Dedifferentiated amniotic fluid mesenchymal stem cell (primary cell): ENCODE data around the gene MAP2K1.
"Not testable (repeated sequence)": the region's sequence is repeated elsewhere in the genome, so short reads cannot be mapped to it uniquely, and the experiment has no call there.

Experiments used
- DNase-seq: peaks from one replicate; pipeline ENCODE4 v3.0.0-alpha.2; 2016; ENCODE audit errors: extremely low spot score

Gene MAP2K1

GRCh38 chr15:66393037-66393436 is 6.3 kb downstream of the MAP2K1 start:
- DNase-seq = not testable (repeated sequence)

DNA sequence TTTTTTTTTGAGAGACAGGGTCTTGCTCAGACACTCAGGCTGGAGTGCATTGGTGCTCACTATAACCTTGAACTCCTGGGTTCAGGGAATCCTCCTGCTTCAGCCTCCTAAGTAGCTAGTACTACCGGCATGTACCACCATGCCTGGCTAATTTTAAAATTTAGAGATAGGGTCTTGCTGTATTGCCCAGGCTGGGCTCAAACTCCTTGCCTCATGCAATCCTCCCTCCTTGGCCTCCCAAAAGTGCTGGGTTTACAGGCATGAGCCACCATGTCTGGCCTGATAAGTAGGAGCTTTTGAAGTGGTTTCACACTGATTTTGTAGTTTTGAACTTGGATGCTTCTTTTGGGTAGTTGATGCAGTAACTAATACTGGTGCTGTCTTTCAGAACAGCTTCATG is 7.8 kb downstream of the MAP2K1 start:
- no peak for DNase-seq

DNA sequence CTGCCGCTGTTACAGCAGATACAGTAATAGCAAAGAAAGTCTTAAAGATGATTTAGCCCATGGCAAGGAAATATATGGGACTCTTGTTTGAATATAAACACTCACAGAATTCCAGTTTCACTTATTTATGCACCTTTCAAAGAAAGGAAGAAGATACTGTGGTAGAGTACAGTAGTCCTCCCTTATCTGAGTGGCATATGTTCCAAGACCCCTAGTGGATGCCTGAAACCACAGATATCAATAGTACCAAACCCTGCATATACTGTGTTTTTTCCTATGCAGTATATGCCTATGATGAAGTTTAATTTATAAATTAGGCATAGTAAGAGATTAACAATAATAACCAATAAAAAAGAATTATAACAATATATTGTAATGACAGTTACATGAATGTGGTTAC is 8.2 kb downstream of the MAP2K1 start:
- no peak for DNase-seq

- DNase-seq = no peak
Measured at GRCh38 chr15:66399276-66399675, 12.6 kb downstream of the MAP2K1 start.

- no peak for DNase-seq
Measured at GRCh38 chr15:66400351-66400774, 13.7 kb downstream of the MAP2K1 start.

DNA sequence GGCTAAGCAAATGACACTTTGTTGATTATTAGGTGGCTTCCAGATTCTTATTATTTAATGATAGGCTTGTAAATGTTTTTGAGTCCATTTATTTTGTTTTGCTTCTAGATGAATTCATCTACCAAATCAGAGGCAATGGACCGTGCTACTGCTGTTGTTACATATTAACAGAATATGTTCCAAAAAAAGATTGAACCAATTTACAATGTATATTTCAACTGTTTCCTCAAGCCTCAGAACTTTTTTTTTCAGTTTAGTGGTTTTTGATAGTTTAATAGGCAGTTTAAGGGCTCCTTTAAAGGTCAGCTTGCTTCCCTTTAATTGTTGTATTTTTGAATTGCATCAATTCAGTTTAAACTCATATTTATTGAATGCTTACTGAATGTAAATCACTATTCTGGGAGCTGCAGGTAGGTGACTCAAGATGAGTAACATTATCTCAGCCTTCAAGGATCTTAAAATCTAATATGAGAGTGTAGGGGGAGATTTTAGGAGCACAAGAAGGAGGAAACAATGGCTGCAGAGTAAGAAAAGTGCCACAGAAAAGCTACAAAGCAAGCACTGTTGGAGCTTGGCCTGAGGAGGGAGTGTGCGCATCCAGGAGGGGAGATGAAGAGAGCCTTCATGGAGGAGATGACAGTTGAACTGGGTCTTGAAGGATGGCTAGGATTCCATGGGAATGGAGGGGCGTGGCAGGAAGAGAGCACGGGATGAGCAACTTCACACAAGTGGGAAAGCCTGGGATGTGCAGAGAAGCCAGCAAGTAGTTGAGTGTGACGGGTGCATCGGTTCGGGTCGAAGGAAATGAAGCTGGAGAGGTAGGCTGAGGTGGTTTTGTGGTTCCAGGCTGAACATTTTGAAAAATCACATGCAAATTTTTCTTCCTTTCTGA is 14.7 kb downstream of the MAP2K1 start:
- no peak for DNase-seq

DNA sequence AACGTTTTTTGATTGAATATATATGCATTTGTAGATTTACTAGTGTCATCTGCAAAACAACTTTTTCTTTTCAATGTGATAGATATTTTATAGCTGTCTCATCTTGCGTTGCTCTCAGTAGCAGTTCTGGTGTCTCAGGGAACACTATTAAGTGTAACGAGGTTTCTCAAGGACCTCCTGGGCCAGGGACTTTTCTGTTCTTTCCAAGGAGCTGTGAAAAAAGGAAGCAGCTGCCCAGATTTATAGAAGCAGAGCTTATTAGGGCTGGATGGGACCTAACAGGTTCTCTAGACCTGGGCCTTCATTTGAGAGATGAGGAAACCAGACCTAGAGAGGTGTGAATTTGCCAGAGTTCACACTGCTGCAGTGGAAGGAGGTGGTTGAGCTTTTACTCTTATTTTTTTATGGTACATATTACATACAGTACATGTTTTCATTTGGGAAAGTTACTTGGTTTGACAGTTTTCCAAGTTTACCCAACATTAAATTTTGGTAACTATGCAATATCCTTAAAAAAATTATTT is 16.1 kb downstream of the MAP2K1 start:
- no peak for DNase-seq

DNA sequence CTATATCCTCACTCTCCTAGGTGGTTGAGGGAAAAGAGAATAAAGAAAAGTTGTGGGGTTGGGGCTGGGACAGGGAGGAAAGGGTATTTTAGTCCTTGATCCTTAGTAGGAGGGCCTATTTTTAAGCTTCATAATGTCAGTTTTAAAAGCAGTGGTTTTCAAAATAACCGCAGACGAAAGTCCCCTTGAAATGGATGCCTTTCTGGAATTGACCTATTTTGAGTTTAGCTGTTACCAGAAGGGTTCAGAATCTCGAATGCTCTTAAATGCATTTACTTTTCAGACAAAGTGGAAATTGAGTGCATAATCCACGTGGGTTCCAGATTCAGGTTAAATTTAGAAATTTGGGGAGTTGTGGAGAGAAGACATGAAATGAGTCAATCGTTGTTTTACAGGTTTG is 16.6 kb downstream of the MAP2K1 start:
- DNase-seq = no peak

GRCh38 chr15:66404122-66404521 is 17.4 kb downstream of the MAP2K1 start:
- no peak for DNase-seq

- no peak for DNase-seq
Measured at GRCh38 chr15:66404532-66404931, 17.8 kb downstream of the MAP2K1 start.

GRCh38 chr15:66405007-66405406 is 18.3 kb downstream of the MAP2K1 start:
- DNase-seq = no peak

- DNase-seq = no peak
Measured at GRCh38 chr15:66405615-66406014, 18.9 kb downstream of the MAP2K1 start.

DNA sequence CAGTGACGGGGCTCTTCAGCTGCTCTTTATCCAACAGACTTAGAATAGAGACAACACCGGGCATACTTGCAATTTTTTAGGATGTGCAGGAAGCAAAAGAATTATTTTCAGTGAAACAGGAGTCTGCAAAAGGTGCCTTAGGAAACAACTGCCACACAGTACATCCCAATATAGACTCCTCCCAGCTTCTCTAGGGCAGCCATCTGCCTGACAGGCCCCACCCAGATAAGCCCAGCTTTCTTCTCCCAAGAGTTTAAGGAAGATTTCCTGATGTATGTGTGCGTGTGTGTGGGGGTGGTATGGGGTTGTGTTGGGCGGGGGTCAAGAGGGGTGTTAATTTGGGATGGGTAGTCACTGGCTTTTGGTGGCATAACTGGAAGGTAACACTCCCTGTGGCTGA is 21.5 kb downstream of the MAP2K1 start:
- no peak for DNase-seq

GRCh38 chr15:66408675-66409282 is 22.1 kb downstream of the MAP2K1 start:
- DNase-seq = no peak

- DNase-seq = no peak
Measured at GRCh38 chr15:66409565-66410108, 22.9 kb downstream of the MAP2K1 start.

DNA sequence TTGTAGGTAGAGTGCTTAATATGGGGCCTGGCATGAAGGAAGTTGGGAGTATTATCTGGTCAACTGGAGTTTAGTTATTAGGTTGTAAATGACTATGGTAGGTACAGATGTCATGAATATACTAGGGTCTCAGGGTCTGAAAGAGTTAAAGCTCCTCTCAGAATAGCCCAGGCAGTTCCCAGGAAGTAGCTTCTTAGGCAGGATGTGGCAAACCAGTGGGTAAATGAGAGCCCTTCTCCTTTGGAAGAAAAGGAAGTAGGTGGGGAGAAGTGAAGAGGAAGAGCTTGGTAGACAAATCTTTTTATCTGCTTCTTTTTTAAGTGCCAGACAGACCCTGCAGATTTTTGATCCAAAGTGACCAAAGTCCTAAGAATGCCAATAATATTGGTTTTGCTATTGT is 24.5 kb downstream of the MAP2K1 start:
- DNase-seq = no peak

GRCh38 chr15:66412220-66412619 is 25.5 kb downstream of the MAP2K1 start:
- DNase-seq = no peak

DNA sequence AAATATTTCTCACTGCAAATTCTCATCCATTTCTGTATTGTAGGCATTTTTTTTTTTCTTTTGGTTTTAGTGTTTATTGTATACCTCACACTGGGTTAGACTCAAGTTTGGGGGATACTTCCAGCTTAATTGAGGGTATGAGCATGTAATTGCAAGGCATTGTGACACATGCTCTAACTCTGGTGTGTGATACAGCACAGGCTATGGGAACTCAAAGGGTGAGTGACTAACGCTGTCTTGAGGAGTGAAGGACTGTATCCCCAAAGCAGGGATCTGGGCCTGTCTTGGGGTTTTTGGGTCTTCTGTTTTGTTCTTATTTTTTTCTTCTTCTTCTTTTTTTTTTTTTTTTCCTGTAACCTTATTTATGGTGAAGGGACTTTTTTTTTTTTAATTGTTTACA is 26.9 kb downstream of the MAP2K1 start:
- no peak for DNase-seq

- DNase-seq = no peak
Measured at GRCh38 chr15:66415360-66415759, 28.6 kb downstream of the MAP2K1 start.

GRCh38 chr15:66417736-66418135 is 31.0 kb downstream of the MAP2K1 start:
- DNase-seq = no peak

- DNase-seq = no peak
Measured at GRCh38 chr15:66419471-66419870, 32.8 kb downstream of the MAP2K1 start.

- no peak for DNase-seq
Measured at GRCh38 chr15:66422347-66422746, 35.6 kb downstream of the MAP2K1 start.

DNA sequence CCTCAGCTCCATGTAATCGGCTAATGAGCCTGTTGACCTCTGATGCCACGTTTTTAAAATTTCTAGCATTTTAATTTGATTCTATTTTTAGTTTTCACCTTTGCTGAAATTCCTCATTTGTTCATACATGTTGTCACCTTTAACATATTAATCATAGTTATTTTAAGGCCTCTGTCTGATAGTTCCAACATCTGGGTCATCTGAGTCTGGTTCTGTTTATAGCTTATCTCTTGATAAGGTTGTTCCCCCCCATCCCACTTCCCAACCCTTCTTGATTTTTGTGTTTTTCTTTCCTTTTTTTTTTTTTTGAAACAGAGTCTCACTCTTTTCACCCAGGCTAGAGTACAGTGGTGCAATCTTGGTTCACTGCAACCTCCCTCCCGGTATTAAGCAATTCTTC is 36.4 kb downstream of the MAP2K1 start:
- no peak for DNase-seq
